Fibroblast of mammary gland (primary cell): ENCODE results near the gene SYT17.

Experiments used
- DNase-seq: peaks from one replicate; pipeline ENCODE4 v3.0.0-alpha.2; 2010; ENCODE audit warnings: low read depth
- H3K4me3 ChIP-seq: 2 replicates; pipeline ENCODE4 v1.5.1; 2011; ENCODE audit warnings: low read depth, mild to moderate bottlenecking, low read length, moderate library complexity; ENCODE audit not compliant: control insufficient read depth
- TF ChIP-seq, protein P1 (sequence below): conservative IDR thresholded peaks from 2 replicates; pipeline ENCODE4 v1.5.1; 2011; ENCODE audit warnings: low read depth, low read length, inconsistent platforms; ENCODE audit not compliant: control insufficient read depth, insufficient read depth

SYT17 gene

DNA sequence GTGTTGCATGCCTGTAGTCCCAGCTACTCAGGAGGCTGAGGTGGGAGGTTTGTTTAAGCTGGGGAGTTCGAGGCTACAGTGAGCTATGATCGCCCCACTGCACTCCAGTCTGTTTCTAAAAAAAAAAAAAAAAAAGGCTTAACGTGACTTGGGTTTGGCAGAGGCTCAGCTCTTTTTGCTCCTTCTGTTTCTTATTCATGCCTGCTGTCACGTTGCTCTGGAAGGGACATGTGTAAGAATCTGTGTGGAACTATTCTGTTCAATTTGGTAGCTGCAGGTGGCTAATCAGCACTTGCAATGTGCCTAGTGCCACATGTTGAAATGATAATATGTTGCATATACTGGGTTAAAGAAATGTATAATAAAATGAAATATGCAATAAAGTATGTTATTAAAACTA is 20.9 kb upstream of the SYT17 start:
- no peak for DNase-seq
- TF ChIP-seq, protein P1, sequence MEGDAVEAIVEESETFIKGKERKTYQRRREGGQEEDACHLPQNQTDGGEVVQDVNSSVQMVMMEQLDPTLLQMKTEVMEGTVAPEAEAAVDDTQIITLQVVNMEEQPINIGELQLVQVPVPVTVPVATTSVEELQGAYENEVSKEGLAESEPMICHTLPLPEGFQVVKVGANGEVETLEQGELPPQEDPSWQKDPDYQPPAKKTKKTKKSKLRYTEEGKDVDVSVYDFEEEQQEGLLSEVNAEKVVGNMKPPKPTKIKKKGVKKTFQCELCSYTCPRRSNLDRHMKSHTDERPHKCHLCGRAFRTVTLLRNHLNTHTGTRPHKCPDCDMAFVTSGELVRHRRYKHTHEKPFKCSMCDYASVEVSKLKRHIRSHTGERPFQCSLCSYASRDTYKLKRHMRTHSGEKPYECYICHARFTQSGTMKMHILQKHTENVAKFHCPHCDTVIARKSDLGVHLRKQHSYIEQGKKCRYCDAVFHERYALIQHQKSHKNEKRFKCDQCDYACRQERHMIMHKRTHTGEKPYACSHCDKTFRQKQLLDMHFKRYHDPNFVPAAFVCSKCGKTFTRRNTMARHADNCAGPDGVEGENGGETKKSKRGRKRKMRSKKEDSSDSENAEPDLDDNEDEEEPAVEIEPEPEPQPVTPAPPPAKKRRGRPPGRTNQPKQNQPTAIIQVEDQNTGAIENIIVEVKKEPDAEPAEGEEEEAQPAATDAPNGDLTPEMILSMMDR, result no peak
- no peak overlapping the region for H3K4me3 ChIP-seq

DNA sequence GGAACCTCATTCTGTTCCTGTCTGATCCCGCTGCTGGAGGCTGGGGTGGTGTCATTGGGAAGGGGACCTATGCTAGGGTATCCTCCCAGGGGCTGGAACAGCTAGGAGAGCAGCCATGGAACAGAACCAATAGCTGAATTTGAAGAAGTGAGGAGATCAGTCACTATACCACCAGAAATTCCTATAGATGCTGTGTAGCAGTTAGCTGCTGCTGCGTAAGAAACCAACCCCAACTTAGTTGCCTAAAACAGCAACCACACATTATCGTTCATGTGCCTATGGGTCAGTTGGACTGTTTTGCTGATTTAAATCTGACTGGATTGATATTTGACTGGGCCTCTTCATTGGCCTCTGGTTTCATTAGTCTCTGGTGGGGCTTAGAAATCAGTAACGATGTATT is 20.4 kb upstream of the SYT17 start:
- no peak for DNase-seq
- H3K4me3 ChIP-seq, result no peak overlapping the region
- TF ChIP-seq, protein P1, result no peak

DNA sequence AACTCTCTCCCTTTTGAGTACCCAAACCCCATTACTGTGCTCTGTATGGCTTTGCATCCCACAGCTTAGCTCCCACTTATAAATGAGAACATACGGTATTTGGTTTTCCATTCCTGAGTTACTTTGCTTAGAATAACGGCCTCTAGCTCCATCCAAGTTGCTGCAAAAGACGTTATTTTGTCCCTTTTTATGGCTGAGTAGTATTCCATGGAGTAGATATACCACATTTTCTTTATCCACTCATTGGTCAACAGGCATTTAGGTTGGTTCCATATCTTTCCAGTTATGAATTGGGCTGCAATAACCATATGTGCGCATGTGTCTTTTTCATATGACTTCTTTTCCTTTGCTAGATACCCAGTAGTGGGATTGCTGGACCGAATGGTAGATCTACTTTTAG is 19.9 kb upstream of the SYT17 start:
- no peak for DNase-seq
- no peak overlapping the region for H3K4me3 ChIP-seq
- TF ChIP-seq, protein P1, result no peak

DNA sequence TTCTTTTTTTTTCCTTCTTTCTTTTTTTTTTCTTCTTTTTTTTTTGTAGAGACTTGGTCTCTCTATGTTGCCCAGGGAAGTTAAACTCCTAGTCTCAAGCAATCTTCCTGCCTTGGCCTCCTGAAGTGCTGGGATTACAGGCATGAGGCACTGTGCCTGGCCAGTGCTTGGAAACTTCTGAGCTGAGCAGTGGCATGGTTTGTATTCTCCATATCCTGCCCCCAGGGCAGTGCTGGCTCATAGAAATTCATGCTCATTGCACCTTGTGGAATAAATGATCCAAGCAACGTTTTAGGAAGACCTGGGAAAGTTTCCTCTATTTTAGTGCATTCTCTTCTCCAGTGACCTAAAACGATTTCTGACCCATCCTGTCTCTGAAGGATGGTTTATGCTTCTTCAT is 16.7 kb upstream of the SYT17 start:
- DNase-seq, result no peak
- H3K4me3 ChIP-seq, result no peak overlapping the region
- TF ChIP-seq, protein P1, result no peak

DNA sequence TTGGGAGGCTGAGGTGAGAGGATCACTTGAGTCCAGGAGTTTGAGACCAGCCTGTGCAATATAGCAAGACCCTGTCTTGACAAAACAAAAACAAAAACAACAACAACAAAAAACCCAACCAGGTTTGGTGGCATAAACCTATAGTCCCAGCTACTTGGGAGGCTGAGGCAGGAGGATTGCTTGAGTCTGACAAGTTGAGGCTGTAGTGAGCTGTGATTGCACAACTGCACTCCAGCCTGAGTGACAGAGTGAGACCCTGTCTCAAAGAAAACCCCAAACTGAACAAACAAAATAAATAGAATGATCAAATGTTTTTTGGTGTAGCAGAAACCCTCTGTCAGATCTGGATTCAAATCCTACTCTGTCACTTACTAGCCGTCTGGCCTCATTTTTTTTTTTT is 16.0 kb upstream of the SYT17 start:
- H3K4me3 ChIP-seq, result no peak overlapping the region
- DNase-seq, result no peak
- TF ChIP-seq, protein P1, result no peak

DNA sequence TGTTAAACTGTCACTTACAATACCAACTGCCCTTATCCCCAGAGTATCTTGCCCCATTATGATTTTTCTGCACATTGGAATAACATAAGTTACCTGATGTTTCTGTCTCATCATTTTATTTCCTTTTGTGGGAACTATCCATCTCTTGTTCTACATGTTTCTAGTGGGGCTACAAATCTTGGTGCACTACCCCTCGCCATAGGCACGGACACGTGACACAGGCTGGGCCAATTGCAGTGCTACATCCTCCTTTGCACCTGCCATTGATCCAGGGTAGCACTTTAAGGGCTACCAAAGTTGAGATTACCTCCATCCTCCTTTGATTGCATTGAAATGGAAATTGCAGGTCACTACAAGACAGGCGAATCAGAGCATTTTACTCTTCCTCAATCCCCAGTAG is 14.2 kb upstream of the SYT17 start:
- no peak overlapping the region for H3K4me3 ChIP-seq
- TF ChIP-seq, protein P1, result no peak
- peak; percentile 10 for DNase-seq

DNA sequence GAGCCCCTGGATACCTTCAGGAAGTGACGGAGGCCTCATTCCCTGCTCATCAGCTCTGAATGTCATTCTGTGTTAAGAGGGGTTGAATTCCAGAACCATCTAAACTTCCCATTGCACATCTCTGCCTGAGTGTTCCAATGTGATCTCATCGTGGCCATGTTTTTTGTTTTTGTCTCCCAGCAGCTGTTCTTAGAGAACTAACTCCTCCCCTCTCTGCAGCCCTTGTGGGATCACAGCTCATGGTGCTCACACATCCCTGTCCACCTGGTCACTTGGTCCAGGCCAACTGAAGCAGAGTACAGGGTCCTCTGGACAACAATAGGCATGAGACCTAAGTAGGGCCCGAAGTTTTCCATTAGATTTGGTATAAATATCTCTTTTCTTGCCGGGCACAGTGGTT is 6.0 kb upstream of the SYT17 start:
- TF ChIP-seq, protein P1, result no peak
- peak; percentile 10 for DNase-seq
- H3K4me3 ChIP-seq, result no peak overlapping the region
